ENCODE measurements around the gene EMILIN3.

Gene EMILIN3

GRCh38 chr20:41377275-41377674, 10.7 kb upstream of the EMILIN3 start:
- no peak for DNase-seq
- peaks cover 2% of the 10 kb centered on the region for H3K4me1 Mint-ChIP-seq (ENCODE audit: low read depth)
- no peaks in the 10 kb centered on the region for H3K9me3 Mint-ChIP-seq
- H3K27me3 Mint-ChIP-seq: peaks cover 58% of the 10 kb centered on the region
- no peak overlapping the region for H3K27ac Mint-ChIP-seq
- no peaks in the 10 kb centered on the region for H3K36me3 Mint-ChIP-seq (ENCODE audit: low read depth)
- H3K4me3 Mint-ChIP-seq: no peak overlapping the region

- H3K36me3 Mint-ChIP-seq (ENCODE audit: low read depth): no peaks in the 10 kb centered on the region
- H3K27me3 Mint-ChIP-seq: peaks cover 57% of the 10 kb centered on the region
- no peak overlapping the region for H3K27ac Mint-ChIP-seq
- peaks cover 2% of the 10 kb centered on the region for H3K9me3 Mint-ChIP-seq
- no peak overlapping the region for H3K4me3 Mint-ChIP-seq
- DNase-seq: no peak
- H3K4me1 Mint-ChIP-seq (ENCODE audit: low read depth): peaks cover 2% of the 10 kb centered on the region
Measured at GRCh38 chr20:41376349-41376748, 9.7 kb upstream of the EMILIN3 start.

- no peak for DNase-seq
- Mint-ChIP-seq H3K9me3 (peaks cover 5% of the 10 kb centered on the region), H3K4me1 (ENCODE audit: low read depth) (peaks cover 2% of the 10 kb centered on the region), H3K36me3 (ENCODE audit: low read depth) (no peaks in the 10 kb centered on the region), H3K27me3 (peaks cover 59% of the 10 kb centered on the region), H3K4me3 (no peak overlapping the region), H3K27ac (no peak overlapping the region)
Measured at GRCh38 chr20:41375846-41376245, 9.2 kb upstream of the EMILIN3 start.

- DNase-seq: no peak
- Mint-ChIP-seq H3K9me3 (peaks cover 5% of the 10 kb centered on the region), H3K27ac (no peak overlapping the region), H3K4me3 (no peak overlapping the region), H3K27me3 (peaks cover 59% of the 10 kb centered on the region), H3K4me1 (ENCODE audit: low read depth) (peaks cover 2% of the 10 kb centered on the region), H3K36me3 (ENCODE audit: low read depth) (no peaks in the 10 kb centered on the region)
Measured at GRCh38 chr20:41373931-41374920, 7.6 kb upstream of the EMILIN3 start.

GRCh38 chr20:41373251-41373783, 6.7 kb upstream of the EMILIN3 start:
- Mint-ChIP-seq H3K27ac (no peak overlapping the region), H3K27me3 (peaks cover 62% of the 10 kb centered on the region), H3K4me3 (no peak overlapping the region), H3K36me3 (ENCODE audit: low read depth) (no peaks in the 10 kb centered on the region), H3K9me3 (peaks cover 5% of the 10 kb centered on the region), H3K4me1 (ENCODE audit: low read depth) (peaks cover 2% of the 10 kb centered on the region)
- DNase-seq: no peak

- no peak for DNase-seq
- Mint-ChIP-seq H3K36me3 (ENCODE audit: low read depth) (no peaks in the 10 kb centered on the region), H3K4me1 (ENCODE audit: low read depth) (peaks cover 5% of the 10 kb centered on the region), H3K9me3 (peaks cover 5% of the 10 kb centered on the region), H3K27ac (no peak overlapping the region), H3K4me3 (no peak overlapping the region), H3K27me3 (peaks cover 60% of the 10 kb centered on the region)
Measured at GRCh38 chr20:41371371-41371770, 4.8 kb upstream of the EMILIN3 start.

GRCh38 chr20:41370176-41370575, 3.6 kb upstream of the EMILIN3 start:
- DNase-seq: no peak
- H3K27ac Mint-ChIP-seq: no peak overlapping the region
- H3K4me1 Mint-ChIP-seq (ENCODE audit: low read depth): peaks cover 5% of the 10 kb centered on the region
- no peaks in the 10 kb centered on the region for H3K36me3 Mint-ChIP-seq (ENCODE audit: low read depth)
- no peak overlapping the region for H3K4me3 Mint-ChIP-seq
- peaks cover 5% of the 10 kb centered on the region for H3K9me3 Mint-ChIP-seq
- peaks cover 56% of the 10 kb centered on the region for H3K27me3 Mint-ChIP-seq

GRCh38 chr20:41369673-41370072, 3.1 kb upstream of the EMILIN3 start:
- Mint-ChIP-seq H3K9me3 (peaks cover 5% of the 10 kb centered on the region), H3K27me3 (peaks cover 61% of the 10 kb centered on the region), H3K36me3 (ENCODE audit: low read depth) (no peaks in the 10 kb centered on the region), H3K27ac (no peak overlapping the region), H3K4me3 (no peak overlapping the region), H3K4me1 (ENCODE audit: low read depth) (peaks cover 5% of the 10 kb centered on the region)
- DNase-seq: no peak

- Mint-ChIP-seq H3K9me3 (peaks cover 5% of the 10 kb centered on the region), H3K36me3 (ENCODE audit: low read depth) (no peaks in the 10 kb centered on the region), H3K4me3 (no peak overlapping the region), H3K27ac (no peak overlapping the region), H3K4me1 (ENCODE audit: low read depth) (peaks cover 5% of the 10 kb centered on the region), H3K27me3 (peaks cover 50% of the 10 kb centered on the region)
- DNase-seq: no peak
Measured at GRCh38 chr20:41367956-41368355, 1.3 kb upstream of the EMILIN3 start.

- peaks cover 45% of the 10 kb centered on the region for H3K27me3 Mint-ChIP-seq
- no peaks in the 10 kb centered on the region for H3K36me3 Mint-ChIP-seq (ENCODE audit: low read depth)
- peaks cover 5% of the 10 kb centered on the region for H3K9me3 Mint-ChIP-seq
- DNase-seq: no peak
- H3K27ac Mint-ChIP-seq: no peak overlapping the region
- peak overlapping the region; percentile 52 for H3K4me3 Mint-ChIP-seq
- peaks cover 5% of the 10 kb centered on the region for H3K4me1 Mint-ChIP-seq (ENCODE audit: low read depth)
Measured at GRCh38 chr20:41367393-41367695, 726 bp upstream of the EMILIN3 start.

- H3K4me3 Mint-ChIP-seq: no peak overlapping the region
- DNase-seq: no peak
- H3K27ac Mint-ChIP-seq: no peak overlapping the region
- no peaks in the 10 kb centered on the region for H3K9me3 Mint-ChIP-seq
- peaks cover 5% of the 10 kb centered on the region for H3K4me1 Mint-ChIP-seq (ENCODE audit: low read depth)
- peaks cover 40% of the 10 kb centered on the region for H3K27me3 Mint-ChIP-seq
- H3K36me3 Mint-ChIP-seq (ENCODE audit: low read depth): no peaks in the 10 kb centered on the region
Measured at GRCh38 chr20:41365777-41366545, 657 bp downstream of the EMILIN3 start.

- Mint-ChIP-seq H3K4me3 (no peak overlapping the region), H3K27ac (no peak overlapping the region), H3K27me3 (peaks cover 40% of the 10 kb centered on the region), H3K4me1 (ENCODE audit: low read depth) (peaks cover 5% of the 10 kb centered on the region), H3K36me3 (ENCODE audit: low read depth) (no peaks in the 10 kb centered on the region), H3K9me3 (no peaks in the 10 kb centered on the region)
- no peak for DNase-seq
Measured at GRCh38 chr20:41364967-41365765, 1.5 kb downstream of the EMILIN3 start.

GRCh38 chr20:41364236-41364855, 2.3 kb downstream of the EMILIN3 start:
- DNase-seq: no peak
- peaks cover 3% of the 10 kb centered on the region for H3K4me1 Mint-ChIP-seq (ENCODE audit: low read depth)
- H3K27ac Mint-ChIP-seq: no peak overlapping the region
- H3K9me3 Mint-ChIP-seq: no peaks in the 10 kb centered on the region
- H3K36me3 Mint-ChIP-seq (ENCODE audit: low read depth): no peaks in the 10 kb centered on the region
- peaks cover 33% of the 10 kb centered on the region for H3K27me3 Mint-ChIP-seq
- no peak overlapping the region for H3K4me3 Mint-ChIP-seq

GRCh38 chr20:41363601-41364000, 3.0 kb downstream of the EMILIN3 start:
- H3K4me1 Mint-ChIP-seq (ENCODE audit: low read depth): peaks cover 3% of the 10 kb centered on the region
- H3K4me3 Mint-ChIP-seq: no peak overlapping the region
- H3K27ac Mint-ChIP-seq: no peak overlapping the region
- H3K9me3 Mint-ChIP-seq: no peaks in the 10 kb centered on the region
- peaks cover 28% of the 10 kb centered on the region for H3K27me3 Mint-ChIP-seq
- no peaks in the 10 kb centered on the region for H3K36me3 Mint-ChIP-seq (ENCODE audit: low read depth)
- DNase-seq: no peak

All from activated T-cell treated with anti-CD3 and anti-CD28 coated beads, Interleukin-2, amount 50 U/mL, for 24 hours (primary cell).